Mammary epithelial cell (primary cell): ENCODE measurements around the gene PLD6.

ENCODE experiments used
- EZH2 ChIP-seq: IDR thresholded peaks from 2 replicates; pipeline ENCODE4 v1.6.1; 2012; ENCODE audit warnings: low read length, inconsistent platforms, borderline replicate concordance
- TF ChIP-seq, protein P1 (sequence below), 2 donors: IDR thresholded peaks in 1 of 2; conservative IDR thresholded peaks in 1 of 2; 2 replicates each; pipeline ENCODE4 v1.5.1; 2011 to 2012; ENCODE audit warnings: inconsistent platforms in 2 of 2, low read length in 2 of 2, mild to moderate bottlenecking in 2 of 2, control low read depth in 1 of 2, low read depth in 1 of 2; ENCODE audit not compliant: insufficient read depth in 1 of 2; ENCODE audit errors: extremely low read depth in 1 of 2

DNA sequence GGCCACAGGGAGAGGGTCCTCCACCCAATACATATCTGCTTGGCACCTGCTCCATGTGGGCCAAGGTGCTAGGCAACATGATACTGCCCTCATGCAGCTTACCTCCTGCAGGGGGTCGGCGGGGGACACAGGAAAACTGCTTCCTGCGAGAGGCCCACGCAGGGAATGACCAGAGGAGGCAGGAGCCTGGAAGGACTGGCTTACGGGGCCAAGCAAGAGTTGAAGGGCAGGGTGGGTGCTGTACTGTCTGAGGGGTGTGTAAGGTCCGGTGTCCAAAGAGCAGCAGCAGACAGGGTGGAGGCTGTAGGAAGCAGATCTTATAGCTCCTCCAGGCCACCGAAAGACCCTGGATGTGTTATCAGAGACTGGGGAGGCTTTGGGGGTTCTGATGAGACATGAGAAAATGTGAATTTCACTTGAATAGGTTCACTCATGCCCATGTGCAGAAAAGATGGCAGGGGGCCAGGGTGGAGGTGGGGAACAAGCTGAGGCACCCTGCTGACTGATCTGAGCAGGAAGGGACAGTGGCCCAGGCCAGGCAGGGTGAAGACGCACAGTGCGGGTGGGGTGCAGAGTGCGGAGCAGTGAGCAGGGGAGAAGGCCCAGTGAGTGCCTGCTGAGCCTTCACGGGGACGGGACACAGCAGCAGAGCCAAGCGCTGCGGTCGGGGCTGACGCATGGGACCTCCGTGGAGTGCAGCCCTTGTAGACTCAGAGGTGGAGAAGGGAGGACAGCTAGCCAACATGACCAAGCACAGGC lies 22.6 kb upstream of the PLD6 start:
- TF ChIP-seq, protein P1, sequence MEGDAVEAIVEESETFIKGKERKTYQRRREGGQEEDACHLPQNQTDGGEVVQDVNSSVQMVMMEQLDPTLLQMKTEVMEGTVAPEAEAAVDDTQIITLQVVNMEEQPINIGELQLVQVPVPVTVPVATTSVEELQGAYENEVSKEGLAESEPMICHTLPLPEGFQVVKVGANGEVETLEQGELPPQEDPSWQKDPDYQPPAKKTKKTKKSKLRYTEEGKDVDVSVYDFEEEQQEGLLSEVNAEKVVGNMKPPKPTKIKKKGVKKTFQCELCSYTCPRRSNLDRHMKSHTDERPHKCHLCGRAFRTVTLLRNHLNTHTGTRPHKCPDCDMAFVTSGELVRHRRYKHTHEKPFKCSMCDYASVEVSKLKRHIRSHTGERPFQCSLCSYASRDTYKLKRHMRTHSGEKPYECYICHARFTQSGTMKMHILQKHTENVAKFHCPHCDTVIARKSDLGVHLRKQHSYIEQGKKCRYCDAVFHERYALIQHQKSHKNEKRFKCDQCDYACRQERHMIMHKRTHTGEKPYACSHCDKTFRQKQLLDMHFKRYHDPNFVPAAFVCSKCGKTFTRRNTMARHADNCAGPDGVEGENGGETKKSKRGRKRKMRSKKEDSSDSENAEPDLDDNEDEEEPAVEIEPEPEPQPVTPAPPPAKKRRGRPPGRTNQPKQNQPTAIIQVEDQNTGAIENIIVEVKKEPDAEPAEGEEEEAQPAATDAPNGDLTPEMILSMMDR (conservative IDR thresholded peaks at IDR 0.05 in 1 of 2, IDR thresholded peaks at IDR 0.05 in 1 of 2; ENCODE audit: extremely low read depth in 1 of 2, insufficient read depth in 1 of 2, low read depth in 1 of 2, low read length in 2 of 2), result no peak
- TF ChIP-seq EZH2, result no peak
